GM10266 (cell line): Measurements from ENCODE around the gene SIK2.

Experiments used
- DNase-seq: peaks from one replicate; pipeline ENCODE4 v3.0.0; 2012; ENCODE audit errors: extremely low spot score
- CTCF ChIP-seq: IDR thresholded peaks from 2 replicates; pipeline ENCODE4 v1.5.1; 2012; ENCODE audit warnings: mild to moderate bottlenecking, low read depth; ENCODE audit not compliant: control insufficient read depth, insufficient read depth; ENCODE audit errors: missing control alignments

SIK2 gene

GRCh38 chr11:111623527-111624030 is 21.3 kb downstream of the SIK2 start:
- no peak for TF ChIP-seq CTCF
- DNase-seq = no peak

GRCh38 chr11:111624608-111625007 is 22.4 kb downstream of the SIK2 start:
- TF ChIP-seq CTCF = no peak
- DNase-seq = no peak

- no peak for TF ChIP-seq CTCF
- DNase-seq = no peak
Observed at GRCh38 chr11:111627591-111627990, 25.3 kb downstream of the SIK2 start.

GRCh38 chr11:111629499-111629898 is 27.2 kb downstream of the SIK2 start:
- no peak for DNase-seq
- no peak for TF ChIP-seq CTCF

- no peak for TF ChIP-seq CTCF
- DNase-seq = no peak
Observed at GRCh38 chr11:111631024-111631665, 28.9 kb downstream of the SIK2 start.

GRCh38 chr11:111631666-111632039 is 29.4 kb downstream of the SIK2 start:
- no peak for DNase-seq

More at GRCh38 chr11:111631666-111632039, 29.4 kb downstream of the SIK2 start:
- TF ChIP-seq CTCF = no peak
